KOPT-K1 (cell line): Measurements from ENCODE around the gene CAMK2G.
A peak's percentile ranks its signal among the peaks of the same experiment; 100 is the strongest.

Source experiments
- H3K27ac ChIP-seq: fragments of 200-600 bp; sonication (generic); 2 replicates; pipeline ENCODE4 v1.5.1; 2016; ENCODE audit warnings: antibody characterized with exemption, mild to moderate bottlenecking, low read depth, low read length; ENCODE audit not compliant: poor library complexity, severe bottlenecking
- H3K36me3 ChIP-seq: fragments of 200-600 bp; sonication (generic); 2 replicates; pipeline ENCODE4 v1.5.1; 2017; ENCODE audit warnings: antibody characterized with exemption, mild to moderate bottlenecking, low read length, moderate library complexity; ENCODE audit not compliant: insufficient read depth
- H3K9me3 ChIP-seq: fragments of 200-600 bp; sonication (generic); 2 replicates; pipeline ENCODE4 v1.5.1; 2017; ENCODE audit warnings: antibody characterized with exemption, low read length, mild to moderate bottlenecking; ENCODE audit not compliant: insufficient read depth, poor library complexity, severe bottlenecking

CAMK2G gene

GRCh38 chr10:73785721-73786511 is 88.4 kb downstream of the CAMK2G start:
- Histone ChIP-seq H3K9me3 (no peaks in the 10 kb centered on the region), H3K27ac (peak overlapping the region; percentile 65), H3K36me3 (peaks cover 27% of the 10 kb centered on the region)

DNA sequence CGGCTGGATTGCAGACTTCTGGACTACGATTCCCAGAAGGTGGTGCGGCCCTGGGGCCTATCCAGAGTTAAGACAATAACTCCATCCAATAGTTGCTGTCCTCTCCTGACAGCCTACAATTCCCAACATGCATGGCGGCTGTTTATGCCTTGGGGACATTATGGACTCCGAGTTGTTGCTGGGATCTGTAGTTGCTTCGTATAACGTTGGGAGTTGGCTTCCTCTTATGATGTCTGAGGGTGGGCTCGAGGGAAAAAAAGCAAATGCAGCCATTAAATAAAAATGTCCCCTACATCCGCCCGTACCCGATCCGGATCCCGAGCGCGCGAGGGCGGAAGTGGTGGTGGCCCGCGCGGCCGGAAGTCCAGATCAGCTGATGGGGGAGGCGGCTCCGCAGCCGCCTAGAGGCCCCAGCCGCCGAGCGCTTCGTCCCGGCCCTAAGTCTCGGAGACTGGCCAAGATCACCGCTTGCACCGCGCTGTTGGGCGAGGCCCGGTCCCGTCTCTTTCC is 89.1 kb downstream of the CAMK2G start, which contains the start of gene ZSWIM8:
Gene ZSWIM8 (plus strand): TSS at position 396 of the 510 bp plus-strand sequence. CDS start 273 bp downstream, outside the sequence.
- H3K36me3 ChIP-seq = peaks cover 21% of the 10 kb centered on the region
- peak within 1 kb of the TSS; percentile 65 for H3K27ac ChIP-seq
- no peaks in the 10 kb centered on the region for H3K9me3 ChIP-seq

GRCh38 chr10:73782749-73783085 is 91.6 kb downstream of the CAMK2G start:
- H3K36me3 ChIP-seq = peaks cover 25% of the 10 kb centered on the region
- no peaks in the 10 kb centered on the region for H3K9me3 ChIP-seq
- H3K27ac ChIP-seq = peak overlapping the region; percentile 80

GRCh38 chr10:73781879-73782748 is 92.2 kb downstream of the CAMK2G start, which contains the start of gene CHCHD1:
CHCHD1 (plus strand) TSS chr10:73782048; CDS start chr10:73782076, 28 bp downstream.
- peaks cover 32% of the 10 kb centered on the region for H3K36me3 ChIP-seq
- H3K9me3 ChIP-seq = no peaks in the 10 kb centered on the region
- peak within 1 kb of the TSS; percentile 80 for H3K27ac ChIP-seq

DNA sequence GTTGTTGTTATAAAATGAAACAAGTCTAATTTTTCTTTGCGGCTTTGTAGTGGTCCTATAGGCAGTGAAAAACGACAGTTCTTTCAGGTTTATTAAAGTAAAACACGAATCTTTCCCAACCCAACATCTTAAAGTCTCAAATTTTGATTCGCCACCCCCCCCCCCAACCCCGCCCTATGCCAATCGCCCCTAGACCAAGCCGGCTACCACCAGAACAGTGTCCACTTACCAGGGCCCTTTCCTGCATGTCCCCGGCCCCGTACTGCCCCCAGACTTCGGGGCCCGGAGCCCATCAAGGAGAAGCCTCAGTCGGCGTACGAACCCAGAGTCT is 92.8 kb downstream of the CAMK2G start:
- peaks cover 37% of the 10 kb centered on the region for H3K36me3 ChIP-seq
- peak overlapping the region; percentile 80 for H3K27ac ChIP-seq
- H3K9me3 ChIP-seq = no peaks in the 10 kb centered on the region

DNA sequence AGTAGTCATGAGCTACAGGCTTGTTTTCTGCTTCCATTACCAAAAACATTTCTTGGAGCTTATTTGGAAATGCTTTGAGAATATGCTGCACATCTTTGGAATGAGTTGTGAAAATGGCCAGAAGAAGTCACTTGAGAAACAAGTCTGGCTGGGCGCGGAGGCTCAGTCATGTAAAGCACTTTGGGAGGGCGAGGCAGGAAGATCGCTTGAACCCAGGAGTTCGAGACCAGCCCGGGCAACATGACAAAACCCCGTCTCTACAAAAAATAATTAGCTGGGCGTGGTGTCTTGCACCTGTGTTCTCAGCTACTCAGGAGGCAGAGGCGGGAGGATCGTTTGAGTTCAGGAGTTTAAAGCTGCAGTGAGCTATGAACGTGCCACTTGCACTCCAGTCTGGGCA is 93.4 kb downstream of the CAMK2G start:
- Histone ChIP-seq H3K36me3 (peaks cover 41% of the 10 kb centered on the region), H3K9me3 (no peaks in the 10 kb centered on the region), H3K27ac (peak overlapping the region; percentile 80)

DNA sequence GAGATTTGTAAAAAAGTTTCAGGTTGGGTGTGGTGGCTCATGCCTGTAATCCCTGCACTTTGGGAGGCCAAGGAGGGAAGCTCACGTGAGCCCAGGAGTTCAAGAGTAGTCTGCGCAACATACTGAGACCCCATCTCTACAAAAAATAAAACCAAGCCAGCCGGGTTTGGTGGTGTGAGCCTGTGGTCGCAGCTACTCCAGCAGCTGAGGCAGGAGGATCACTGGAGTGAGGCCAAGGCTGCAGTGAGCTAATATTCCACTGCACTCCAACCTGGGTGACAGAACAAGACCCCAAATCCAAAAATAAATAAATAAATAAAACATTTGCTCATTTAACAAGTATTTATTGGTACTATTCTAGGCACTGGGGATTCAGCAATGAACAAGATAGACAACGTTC is 94.1 kb downstream of the CAMK2G start:
- H3K9me3 ChIP-seq = no peaks in the 10 kb centered on the region
- H3K27ac ChIP-seq = no peak overlapping the region
- peaks cover 48% of the 10 kb centered on the region for H3K36me3 ChIP-seq

DNA sequence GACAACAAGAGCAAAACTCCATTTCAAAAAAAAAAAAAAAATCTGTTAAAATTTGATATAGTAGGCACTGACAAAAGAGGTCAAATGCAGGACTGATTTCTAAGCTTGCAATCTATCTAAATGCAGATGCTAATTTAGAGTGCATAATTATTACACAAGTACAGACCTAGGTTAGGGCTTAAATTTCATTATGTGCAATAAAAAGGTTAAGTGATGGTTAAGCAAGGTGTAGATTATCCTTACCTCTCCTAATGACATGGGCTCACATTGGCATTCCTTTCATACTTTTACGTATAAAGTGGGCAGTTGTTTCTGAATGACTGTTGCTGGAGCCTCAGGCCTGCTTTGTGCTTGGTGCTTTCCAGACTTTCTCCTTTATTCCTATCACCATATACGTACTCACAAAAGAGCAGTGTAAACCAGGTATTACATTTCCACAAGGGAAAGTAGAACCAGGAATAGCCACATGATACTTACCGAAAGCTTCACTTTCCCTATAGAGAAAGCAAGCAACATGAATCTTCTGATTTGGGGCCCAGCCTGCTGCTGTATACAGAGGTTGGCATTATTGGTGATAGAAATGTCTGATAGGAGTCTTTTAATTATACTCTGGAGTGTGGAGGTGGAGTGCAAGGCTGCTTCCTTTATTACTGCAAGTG is 94.7 kb downstream of the CAMK2G start:
- Histone ChIP-seq H3K9me3 (no peaks in the 10 kb centered on the region), H3K27ac (no peak overlapping the region), H3K36me3 (peaks cover 54% of the 10 kb centered on the region)

DNA sequence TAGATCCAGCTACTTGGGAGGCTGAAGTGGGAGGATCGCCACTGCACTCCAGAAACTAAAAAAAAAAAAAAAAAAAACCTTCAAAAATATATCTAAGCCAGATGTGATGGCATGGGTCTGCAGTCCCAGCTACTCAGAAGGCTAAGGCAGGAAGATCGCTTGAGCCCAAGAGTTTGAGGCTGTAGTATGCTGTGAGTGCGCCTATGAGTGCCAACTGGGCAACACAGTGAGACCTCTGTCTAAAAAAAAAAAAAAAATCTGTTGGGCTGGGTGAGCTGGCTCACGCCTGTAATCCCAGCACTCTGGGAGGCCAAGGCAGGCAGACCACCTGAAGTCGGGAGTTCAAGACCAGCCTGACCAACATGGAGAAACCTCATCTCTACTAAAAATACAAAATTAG is 95.3 kb downstream of the CAMK2G start:
- Histone ChIP-seq H3K27ac (no peak overlapping the region), H3K9me3 (no peaks in the 10 kb centered on the region), H3K36me3 (peaks cover 61% of the 10 kb centered on the region)

- H3K27ac ChIP-seq = no peak overlapping the region
These were observed 99.7 kb downstream of the CAMK2G start for GRCh38 chr10:73774637-73775036.

DNA sequence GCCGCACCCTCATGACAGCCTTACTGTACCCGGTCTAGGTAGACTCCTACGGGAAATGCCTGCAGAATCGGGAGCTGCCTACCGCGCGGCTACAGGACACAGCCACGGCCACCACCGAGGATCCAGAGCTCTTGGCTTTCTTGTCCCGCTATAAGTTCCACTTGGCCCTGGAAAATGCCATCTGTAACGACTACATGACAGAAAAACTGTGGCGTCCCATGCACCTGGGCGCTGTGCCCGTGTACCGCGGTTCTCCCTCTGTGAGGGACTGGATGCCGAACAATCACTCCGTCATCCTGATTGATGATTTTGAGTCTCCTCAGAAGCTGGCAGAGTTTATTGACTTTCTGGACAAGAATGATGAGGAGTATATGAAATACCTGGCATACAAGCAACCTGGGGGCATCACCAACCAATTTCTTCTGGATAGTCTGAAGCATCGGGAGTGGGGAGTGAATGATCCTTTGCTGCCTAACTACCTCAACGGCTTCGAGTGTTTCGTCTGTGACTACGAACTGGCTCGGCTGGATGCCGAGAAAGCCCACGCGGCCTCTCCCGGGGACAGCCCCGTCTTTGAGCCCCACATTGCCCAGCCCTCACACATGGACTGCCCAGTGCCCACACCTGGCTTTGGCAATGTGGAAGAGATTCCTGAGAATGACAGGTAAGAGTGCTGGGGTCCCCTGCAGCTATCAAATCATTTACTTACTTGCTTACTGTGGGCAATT is 101.0 kb downstream of the CAMK2G start:
- Histone ChIP-seq H3K36me3 (peaks cover 98% of the 10 kb centered on the region), H3K27ac (peak overlapping the region; percentile 30), H3K9me3 (no peaks in the 10 kb centered on the region)

More at GRCh38 chr10:73774637-73775036, 99.7 kb downstream of the CAMK2G start:
- no peaks in the 10 kb centered on the region for H3K9me3 ChIP-seq
- H3K36me3 ChIP-seq = peaks cover 97% of the 10 kb centered on the region

DNA sequence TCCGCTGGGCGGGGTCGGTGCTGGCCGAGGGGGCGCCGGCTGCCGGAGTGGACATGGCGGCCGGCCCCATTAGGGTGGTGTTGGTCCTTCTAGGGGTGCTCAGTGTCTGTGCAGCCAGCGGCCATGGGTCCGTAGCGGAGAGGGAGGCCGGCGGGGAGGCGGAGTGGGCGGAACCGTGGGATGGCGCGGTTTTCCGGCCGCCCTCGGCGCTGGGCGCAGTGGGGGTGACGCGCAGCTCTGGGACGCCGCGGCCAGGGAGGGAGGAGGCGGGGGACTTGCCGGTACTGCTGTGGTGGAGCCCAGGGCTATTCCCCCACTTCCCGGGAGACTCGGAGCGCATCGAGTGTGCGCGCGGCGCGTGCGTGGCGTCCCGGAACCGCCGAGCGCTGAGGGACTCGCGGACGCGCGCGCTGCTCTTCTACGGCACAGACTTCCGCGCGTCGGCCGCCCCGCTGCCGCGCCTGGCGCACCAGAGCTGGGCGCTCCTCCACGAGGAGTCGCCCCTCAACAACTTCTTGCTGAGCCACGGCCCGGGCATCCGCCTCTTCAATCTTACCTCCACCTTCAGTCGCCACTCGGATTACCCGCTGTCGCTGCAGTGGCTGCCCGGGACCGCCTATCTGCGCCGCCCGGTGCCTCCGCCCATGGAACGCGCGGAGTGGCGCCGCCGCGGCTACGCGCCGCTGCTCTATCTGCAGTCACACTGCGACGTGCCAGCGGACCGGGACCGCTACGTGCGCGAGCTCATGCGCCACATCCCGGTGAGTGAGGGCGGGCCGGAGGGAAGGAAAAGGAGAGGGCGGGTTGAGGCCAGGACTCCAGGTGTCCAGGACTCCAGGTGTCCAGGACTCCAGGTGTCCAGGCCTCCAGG is 101.8 kb downstream of the CAMK2G start:
- Histone ChIP-seq H3K9me3 (no peaks in the 10 kb centered on the region), H3K27ac (peak overlapping the region; percentile 30), H3K36me3 (peaks cover 98% of the 10 kb centered on the region)

DNA sequence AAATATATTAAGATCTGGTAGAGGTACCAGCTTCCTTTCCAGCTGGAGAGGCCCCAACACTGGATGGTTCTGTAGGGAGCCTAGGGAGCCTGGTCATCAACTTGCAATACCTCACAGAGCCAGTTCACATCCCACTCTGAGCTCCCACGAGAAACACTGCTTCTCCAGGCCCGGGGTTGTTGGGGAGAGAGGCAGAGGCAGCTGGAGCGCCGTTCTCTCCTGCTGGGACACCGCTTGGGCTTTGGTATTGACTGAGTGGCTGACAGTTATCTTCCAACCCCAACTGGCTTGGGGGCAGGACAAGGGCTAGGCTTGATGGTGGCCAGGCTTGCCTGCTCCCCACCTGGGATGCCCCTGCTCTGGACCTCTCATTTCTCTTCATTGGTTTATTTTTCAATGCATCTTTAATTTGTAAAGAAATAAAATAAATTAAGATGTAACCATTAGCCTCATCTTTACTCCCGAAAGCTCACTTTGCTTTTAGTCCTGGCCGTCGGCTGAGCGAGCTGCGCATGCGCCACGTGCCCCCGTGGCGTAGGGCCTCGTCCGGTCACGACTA is 102.6 kb downstream of the CAMK2G start:
- H3K27ac ChIP-seq = no peak overlapping the region
- no peaks in the 10 kb centered on the region for H3K9me3 ChIP-seq
- H3K36me3 ChIP-seq = peaks cover 98% of the 10 kb centered on the region
